GM21526 (cell line): ENCODE measurements around the gene KRTAP13-4.

Source experiments
- ATAC-seq: cut with Tn5 transposase; IDR thresholded peaks from one replicate; pipeline ENCODE4 v1.9.1; 2021; ENCODE audit warnings: moderate library complexity; ENCODE audit not compliant: unreplicated experiment, low FRiP score

KRTAP13-4 gene, protein sequence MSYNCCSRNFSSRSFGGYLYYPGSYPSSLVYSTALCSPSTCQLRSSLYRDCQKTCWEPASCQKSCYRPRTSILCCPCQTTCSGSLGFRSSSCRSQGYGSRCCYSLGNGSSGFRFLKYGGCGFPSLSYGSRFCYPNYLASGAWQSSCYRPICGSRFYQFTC

GRCh38 chr21:30430170-30430655 is at the start of gene KRTAP13-4:
TSS of gene KRTAP13-4 (plus strand) at chr21:30430220. CDS start at chr21:30430276, 56 bp downstream.
- ATAC-seq = no peak

- ATAC-seq = no peak
These were observed 47.8 kb upstream of the KRTAP13-4 start for GRCh38 chr21:30382201-30382600.

DNA sequence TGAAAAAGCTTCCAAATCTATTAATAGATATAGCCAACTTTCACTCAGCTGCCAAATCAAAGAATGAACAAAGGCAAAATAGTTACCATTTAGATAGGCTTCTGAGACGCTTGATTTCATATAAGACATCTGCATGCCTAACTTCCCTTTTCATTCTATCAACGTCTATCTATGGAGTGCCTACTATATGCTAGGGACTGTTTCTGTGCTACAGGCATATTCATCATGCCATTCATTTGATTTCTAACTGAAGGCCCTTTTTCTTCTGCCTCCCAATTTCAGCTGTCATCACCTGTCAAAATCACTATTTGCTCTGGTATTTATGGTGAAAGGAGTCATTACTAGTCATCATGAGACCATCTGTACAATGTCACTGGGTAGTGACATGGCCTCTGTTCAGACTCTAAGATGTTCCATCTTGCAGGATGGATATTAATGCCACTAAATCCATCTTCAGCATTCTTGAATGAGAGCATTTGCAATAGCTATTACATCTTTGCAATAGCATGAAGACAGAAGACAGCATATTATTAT is 38.5 kb upstream of the KRTAP13-4 start:
- ATAC-seq = no peak

DNA sequence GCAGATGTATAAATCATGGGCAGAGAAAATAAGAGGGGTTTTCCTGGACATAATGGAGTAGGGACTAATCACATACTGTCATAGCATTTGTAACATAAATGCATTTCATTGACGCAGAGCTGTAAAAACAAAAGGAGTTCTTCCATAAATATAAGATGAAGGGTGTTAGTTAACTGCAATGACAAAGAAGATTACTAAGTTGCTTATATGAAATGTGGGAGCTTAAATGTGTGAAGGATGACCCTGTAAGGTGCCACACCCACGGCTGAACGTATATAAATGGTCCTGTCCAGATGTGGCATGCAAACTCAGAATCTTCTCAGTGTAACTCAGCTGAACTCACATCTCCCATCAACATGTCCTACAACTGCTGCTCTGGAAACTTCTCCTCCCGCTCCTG is 34.3 kb upstream of the KRTAP13-4 start, which contains the start of gene KRTAP13-1:
Gene KRTAP13-1, plus strand, starts transcription at position 301 of the 400 bp plus-strand sequence. Its CDS starts 56 bp downstream, at position 357.
- ATAC-seq = no peak

GRCh38 chr21:30408782-30409494 is 21.1 kb upstream of the KRTAP13-4 start:
- ATAC-seq = no peak

GRCh38 chr21:30415993-30416392 is 14.0 kb upstream of the KRTAP13-4 start:
- ATAC-seq = no peak

DNA sequence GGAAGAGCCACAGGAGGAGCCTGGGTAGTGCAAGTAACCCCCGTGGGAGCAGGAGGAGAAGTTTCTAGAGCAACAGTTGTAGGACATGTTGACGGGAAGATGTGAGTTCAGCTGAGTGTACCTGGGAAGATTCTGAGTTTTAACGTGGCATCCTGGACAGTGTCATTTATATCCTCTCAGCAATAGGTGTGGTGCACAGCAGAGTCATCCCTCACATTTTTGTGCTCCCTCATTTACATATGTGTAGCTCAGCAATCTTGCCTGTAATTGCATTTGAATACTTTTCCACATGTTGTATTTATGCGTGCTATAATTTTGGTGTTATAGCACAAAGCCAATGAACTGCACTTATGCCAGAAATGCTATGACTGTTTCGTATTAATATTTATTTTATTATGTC is 4.2 kb upstream of the KRTAP13-4 start, which contains the start of gene KRTAP13-3:
Gene KRTAP13-3, minus strand, starts transcription at position 101 of the 400 bp plus-strand sequence. Its CDS starts 14 bp downstream, at position 87.
- ATAC-seq = no peak

GRCh38 chr21:30426731-30427130 is 3.3 kb upstream of the KRTAP13-4 start:
- no peak for ATAC-seq

GRCh38 chr21:30434033-30434631 is 4.1 kb downstream of the KRTAP13-4 start:
- no peak for ATAC-seq

GRCh38 chr21:30437010-30437565 is 7.1 kb downstream of the KRTAP13-4 start:
- no peak for ATAC-seq

GRCh38 chr21:30439975-30440374 is 10.0 kb downstream of the KRTAP13-4 start, which contains the start of gene KRTAP15-1:
TSS of gene KRTAP15-1 (plus strand) at chr21:30440275. CDS start at chr21:30440328, 53 bp downstream.
- ATAC-seq = no peak

DNA sequence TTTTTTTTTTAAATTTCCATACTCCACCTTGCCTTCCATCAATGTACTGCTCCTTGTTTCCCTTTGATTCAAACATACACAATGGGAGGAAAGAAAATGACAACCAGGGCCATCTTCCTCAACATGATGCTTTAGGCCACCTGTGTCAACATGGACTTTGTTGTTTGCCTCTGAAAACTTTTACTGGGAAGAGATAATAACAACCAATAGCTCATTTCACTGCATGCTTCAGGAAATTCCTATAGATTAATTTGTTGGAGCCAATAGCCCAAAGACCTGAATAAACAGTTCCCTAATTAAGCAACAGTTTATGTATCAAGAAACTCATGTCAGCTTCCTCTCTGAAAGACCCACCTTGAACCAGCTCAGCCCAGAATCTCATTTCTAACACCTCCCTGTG is 13.2 kb downstream of the KRTAP13-4 start:
- ATAC-seq = no peak

DNA sequence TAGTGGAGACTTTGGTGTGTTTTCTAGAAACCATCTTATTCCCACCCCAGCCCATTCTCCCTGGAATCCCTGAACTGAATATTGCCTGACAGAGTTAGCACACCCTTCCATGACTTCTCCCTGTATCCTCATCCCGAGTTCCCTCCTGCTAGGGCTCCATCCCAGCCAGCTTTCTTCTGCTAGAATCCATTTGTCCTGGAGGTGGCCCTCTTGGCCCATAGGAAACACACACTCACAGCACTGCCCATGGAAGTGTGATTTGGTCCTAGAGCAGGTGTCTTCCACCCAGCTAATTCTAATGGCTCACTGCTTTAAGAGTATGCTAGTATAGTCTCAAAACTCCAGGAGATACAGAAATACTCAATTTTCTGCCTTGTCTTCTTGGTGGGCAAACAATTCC is 14.2 kb downstream of the KRTAP13-4 start:
- ATAC-seq = no peak

- ATAC-seq = no peak
These were observed 17.0 kb downstream of the KRTAP13-4 start for GRCh38 chr21:30447056-30447455.

DNA sequence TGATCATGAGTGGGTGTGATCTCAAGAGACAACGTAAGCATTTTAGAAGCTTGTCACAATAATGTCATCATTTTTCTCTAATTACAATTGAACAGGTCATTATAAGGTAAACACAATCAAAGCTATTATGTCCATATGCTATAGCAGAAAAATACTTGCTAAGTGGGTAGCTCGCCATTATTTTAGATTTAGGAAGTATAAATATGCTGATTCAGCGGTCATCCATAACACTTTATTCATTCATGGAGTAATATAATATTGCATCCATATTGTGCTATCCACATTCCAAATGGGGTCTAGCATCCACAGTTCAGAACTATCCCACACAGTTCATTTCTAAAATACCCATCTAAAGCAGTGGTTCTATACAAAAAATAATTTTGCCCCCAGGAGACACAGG is 18.5 kb downstream of the KRTAP13-4 start:
- ATAC-seq = no peak

DNA sequence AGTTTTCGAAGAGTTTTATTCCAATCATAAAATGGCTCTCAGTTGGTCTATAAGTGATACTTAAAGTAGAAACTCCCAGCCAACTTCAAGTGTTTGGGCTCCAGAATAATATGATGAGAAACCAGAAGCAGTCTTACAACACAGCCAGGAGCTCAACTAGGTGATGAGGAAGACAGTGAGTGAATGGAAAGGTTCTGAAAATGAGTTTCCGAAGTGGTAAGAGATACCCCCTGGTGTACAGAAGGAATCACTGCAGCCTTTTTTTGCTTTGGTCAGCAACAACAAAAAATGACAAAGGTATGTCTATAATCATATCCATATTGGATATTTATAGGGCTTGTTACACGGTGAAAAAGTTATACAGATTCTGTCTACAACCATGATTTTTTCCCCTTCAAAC is 33.7 kb downstream of the KRTAP13-4 start:
- ATAC-seq = no peak

DNA sequence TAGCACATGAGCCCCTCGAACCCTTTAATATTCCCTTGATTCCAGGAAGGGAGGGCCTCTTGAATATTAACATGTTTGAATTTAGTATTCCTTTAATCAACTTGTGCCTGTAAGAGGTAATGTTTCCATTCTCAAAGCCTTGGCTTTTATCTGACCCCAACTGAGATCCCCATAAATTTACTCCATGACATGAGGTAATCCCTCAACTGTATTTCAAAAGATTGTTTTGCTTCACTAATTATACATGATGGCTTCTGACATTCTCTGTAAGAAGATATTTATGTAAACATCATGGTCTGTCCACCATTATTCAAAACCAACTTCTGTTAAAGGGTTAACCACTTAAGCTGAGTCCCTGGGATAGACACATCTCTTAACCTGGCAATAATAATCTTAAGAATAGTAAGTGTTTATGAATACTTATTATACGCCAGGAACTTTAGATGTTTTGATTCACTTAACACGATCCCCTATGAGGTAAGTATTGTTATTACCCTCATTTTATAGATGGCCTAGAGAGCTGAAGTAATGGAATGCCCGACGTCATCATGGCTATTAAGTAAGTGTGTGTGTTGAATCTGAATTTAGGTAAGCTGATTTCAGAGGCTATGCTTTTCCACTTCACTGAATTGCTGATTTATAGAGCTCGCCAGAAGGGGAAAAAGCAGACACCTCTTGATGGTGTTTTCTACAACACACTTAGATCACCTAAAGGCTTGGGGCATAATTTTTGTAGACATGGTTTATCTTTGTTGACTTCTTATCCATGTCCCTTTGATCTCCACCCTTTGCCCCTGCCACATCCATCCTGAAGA is 39.1 kb downstream of the KRTAP13-4 start:
- no peak for ATAC-seq

GRCh38 chr21:30478004-30478403 is 48.0 kb downstream of the KRTAP13-4 start:
- no peak for ATAC-seq

DNA sequence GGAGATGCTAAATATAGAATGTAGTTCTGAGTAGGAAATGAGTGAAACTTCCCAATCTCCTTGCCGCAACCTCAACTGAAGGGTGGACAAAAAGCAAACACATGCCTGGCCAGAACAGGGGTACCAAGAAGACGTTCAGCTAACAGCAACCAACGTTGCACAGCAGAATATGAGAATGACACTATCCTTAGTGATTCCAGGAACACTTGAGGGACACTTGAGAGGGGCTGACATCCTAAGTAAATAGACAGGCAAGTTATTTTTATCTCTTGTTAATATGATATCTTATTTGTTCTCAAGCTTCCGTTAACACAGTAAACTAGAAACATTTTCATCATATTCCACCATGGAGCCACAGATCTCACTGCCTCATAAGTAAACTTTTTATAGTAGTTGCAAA is 49.2 kb downstream of the KRTAP13-4 start:
- no peak for ATAC-seq

DNA sequence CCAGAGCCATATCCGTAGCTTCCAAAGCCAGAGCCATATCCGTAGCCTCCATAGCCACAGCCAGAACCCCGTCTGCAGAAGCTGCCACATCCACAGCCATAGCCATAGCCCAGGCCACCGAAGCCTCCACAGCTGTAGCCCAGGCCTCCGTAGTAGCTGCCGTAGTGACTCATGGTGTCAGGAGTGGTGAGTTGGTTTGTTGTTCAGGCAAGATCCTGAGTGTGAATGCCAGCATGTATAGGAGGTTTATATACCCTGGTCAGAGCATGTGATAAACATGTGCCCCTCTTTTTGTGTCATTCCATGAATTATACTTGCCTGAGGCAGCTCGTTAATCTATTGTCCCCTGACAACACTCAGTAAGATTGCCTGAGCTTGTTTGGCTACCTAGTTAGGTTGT is 50.1 kb downstream of the KRTAP13-4 start, which contains the start of gene KRTAP19-1:
Gene KRTAP19-1, minus strand, starts transcription at position 223 of the 400 bp plus-strand sequence. Its CDS starts 50 bp downstream, at position 173.
- no peak for ATAC-seq
